Upper lobe of left lung (tissue), 4 donors: Measurements from ENCODE around the gene DNAH9.

Experiments used
- CTCF ChIP-seq, 6 experiments: fragments of 450-650 bp in 4 of 6; fragments of 200-600 bp in 2 of 6; sonication (generic) in 2 of 6; IDR thresholded peaks; one replicate each; pipeline ENCODE4 v1.5.1; 2016 to 2019; ENCODE audit warnings: antibody characterized with exemption in 6 of 6
- EP300 ChIP-seq, 4 donors: sonication (generic); formaldehyde crosslinking; IDR thresholded peaks; one replicate each; pipeline ENCODE4 v1.5.1; 2017; ENCODE audit warnings: antibody characterized with exemption in 4 of 4, control low read depth in 2 of 4

DNA sequence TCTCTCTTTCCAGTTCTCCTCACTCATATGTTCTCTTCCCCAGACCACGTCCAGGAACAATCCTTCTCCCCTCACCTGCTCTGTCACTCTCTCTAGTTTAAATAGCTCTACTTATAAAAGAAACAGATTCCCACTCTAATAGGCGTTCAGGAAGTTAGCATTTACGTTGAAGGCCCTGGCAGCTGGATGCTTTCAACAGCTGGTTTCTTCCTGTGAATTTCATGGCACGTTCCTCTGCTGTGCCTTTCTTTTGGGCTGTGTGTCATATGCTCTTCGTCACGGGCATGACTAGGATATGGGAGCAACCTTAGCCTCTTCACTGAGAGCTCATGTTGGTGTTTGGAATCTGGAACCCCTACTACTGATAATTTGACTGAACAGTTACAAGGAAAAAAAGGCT is 325.8 kb downstream of the DNAH9 start:
- TF ChIP-seq CTCF (IDR thresholded peaks at IDR 0.05) (no peak), EP300 (IDR thresholded peaks at IDR 0.05) (no peak)
